D721Med (cell line): ENCODE results near the gene SPOCK2.

Experiments used
- DNase-seq: peaks from one replicate; pipeline ENCODE4 v3.0.0; 2011; ENCODE audit warnings: low spot score; ENCODE audit not compliant: insufficient read length
- FAIRE-seq: peaks from 2 replicates; lab custom pipeline; 2011; peaks lifted over from hg19 to GRCh38; lab: Jason Lieb, UNC
- CTCF ChIP-seq: IDR thresholded peaks from 2 replicates; pipeline ENCODE4 v1.5.1; 2012; ENCODE audit warnings: mild to moderate bottlenecking, control low read depth; ENCODE audit not compliant: insufficient read depth; ENCODE audit errors: missing control alignments

The SPOCK2 gene

DNA sequence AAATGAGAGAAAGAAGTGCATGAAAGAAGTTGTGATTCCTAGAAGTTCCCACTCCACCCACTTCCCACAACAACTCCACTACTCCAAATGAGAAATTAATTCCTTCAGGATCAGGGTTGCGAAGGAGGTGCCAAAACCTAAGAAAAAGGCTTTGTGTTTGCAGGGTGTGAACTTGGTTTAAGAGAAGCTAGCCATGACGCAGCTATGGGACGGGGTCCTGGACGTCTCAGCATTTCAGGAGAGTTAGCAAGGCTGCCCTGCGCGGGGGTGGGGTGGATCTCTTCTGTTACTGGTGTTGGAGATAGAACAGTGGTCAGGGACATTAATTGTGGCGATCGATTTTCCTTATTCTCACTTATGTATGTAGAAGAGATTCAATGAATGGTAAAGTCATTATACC is 63.0 kb downstream of the SPOCK2 start:
- DNase-seq (no peak), FAIRE-seq (no peak)
- no peak for TF ChIP-seq CTCF

- DNase-seq (no peak), FAIRE-seq (no peak)
- no peak for TF ChIP-seq CTCF
These were observed 63.8 kb downstream of the SPOCK2 start for GRCh38 chr10:72024596-72024995.

DNA sequence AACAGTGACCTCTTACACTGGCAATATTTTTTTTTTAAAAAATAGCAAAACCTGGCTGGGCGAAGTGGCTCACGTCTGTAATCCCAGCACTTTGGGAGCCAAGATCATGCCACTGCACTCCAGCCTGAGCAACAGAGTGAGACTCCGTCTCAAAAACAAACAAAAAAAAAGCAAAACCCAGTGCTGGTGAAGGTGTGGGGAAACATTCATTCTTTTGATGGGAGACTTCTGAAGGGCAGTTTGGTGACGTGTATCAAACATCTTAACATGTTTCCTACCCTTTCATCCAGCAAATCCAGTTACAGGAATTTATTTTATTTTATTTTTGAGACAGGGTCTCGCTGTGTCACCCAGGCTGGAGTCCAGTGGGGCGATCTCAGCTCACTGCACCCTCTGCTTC is 66.1 kb downstream of the SPOCK2 start:
- DNase-seq (no peak), FAIRE-seq (no peak)
- TF ChIP-seq CTCF = no peak

GRCh38 chr10:72020914-72021809 is 67.2 kb downstream of the SPOCK2 start:
- no peak for DNase-seq
- FAIRE-seq = no peak
- no peak for TF ChIP-seq CTCF

- FAIRE-seq = no peak
- TF ChIP-seq CTCF = no peak
- no peak for DNase-seq
These were observed 69.1 kb downstream of the SPOCK2 start for GRCh38 chr10:72019085-72019876.

GRCh38 chr10:72016608-72017300 is 71.6 kb downstream of the SPOCK2 start:
- no peak for TF ChIP-seq CTCF
- FAIRE-seq = no peak
- no peak for DNase-seq
